Endodermal cell (in vitro differentiated cells): ENCODE measurements around the gene MFSD12. TPM values are rescaled to one million over a fixed set of nuclear protein-coding genes. Genes with fewer than 3 reads are reported as not detected.
"Not testable (repeated sequence)": the region's sequence is repeated elsewhere in the genome, so short reads cannot be mapped to it uniquely, and the experiment has no call there.

ENCODE experiments used
- DNase-seq: peaks from one replicate; pipeline ENCODE4 v3.0.0-alpha.2; 2017
- H3K27ac ChIP-seq: 2 replicates; pipeline ENCODE4 v1.5.1; 2013; ENCODE audit warnings: mild to moderate bottlenecking, low read depth, low read length, moderate library complexity
- H3K27me3 ChIP-seq: 2 replicates; pipeline ENCODE4 v1.6.1; 2013; ENCODE audit warnings: mild to moderate bottlenecking, low read length, moderate library complexity; ENCODE audit not compliant: insufficient read depth, control insufficient read depth, poor library complexity, severe bottlenecking
- H3K36me3 ChIP-seq: 2 replicates; pipeline ENCODE4 v1.7.0; 2013; ENCODE audit warnings: mild to moderate bottlenecking, low read length, moderate library complexity; ENCODE audit not compliant: control insufficient read depth, insufficient read depth
- H3K4me1 ChIP-seq: one replicate; pipeline ENCODE4 v1.7.0; 2013; ENCODE audit warnings: low read length; ENCODE audit not compliant: control insufficient read depth, insufficient read depth
- H3K4me3 ChIP-seq: 2 replicates; pipeline ENCODE4 v1.5.1; 2013; ENCODE audit warnings: mild to moderate bottlenecking, low read length, moderate library complexity
- H3K9ac ChIP-seq: 2 replicates; pipeline ENCODE4 v1.6.1; 2013; ENCODE audit warnings: mild to moderate bottlenecking, low read length, moderate library complexity; ENCODE audit not compliant: poor library complexity, severe bottlenecking; ENCODE audit errors: extremely low read depth
- H3K9me3 ChIP-seq: 2 replicates; pipeline ENCODE4 v1.6.1; 2013; ENCODE audit warnings: mild to moderate bottlenecking, low read length, moderate library complexity; ENCODE audit not compliant: control insufficient read depth
- H3K27ac Mint-ChIP-seq: 2 replicates; pipeline ENCODE4 v1.8.0; 2020; ENCODE audit warnings: mixed read lengths
- H3K27me3 Mint-ChIP-seq: 2 replicates; pipeline ENCODE4 v1.8.0; 2021; ENCODE audit warnings: mild to moderate bottlenecking, mixed read lengths; ENCODE audit not compliant: insufficient read depth
- H3K36me3 Mint-ChIP-seq: 2 replicates; pipeline ENCODE4 v1.8.0; 2020; ENCODE audit warnings: low read depth, mixed read lengths
- H3K4me1 Mint-ChIP-seq: 2 replicates; pipeline ENCODE4 v1.8.0; 2020; ENCODE audit warnings: mixed read lengths
- H3K4me3 Mint-ChIP-seq: 2 replicates; pipeline ENCODE4 v1.8.0; 2020; ENCODE audit warnings: mild to moderate bottlenecking, moderate library complexity, mixed read lengths
- H3K9me3 Mint-ChIP-seq: 2 replicates; pipeline ENCODE4 v1.8.0; 2020; ENCODE audit warnings: mild to moderate bottlenecking, mixed read lengths
- WGBS, 2 experiments: methylation state at CpG; one replicate each; pipeline versions ENCODE4 v1.1.5 to v1.1.7; 2013; ENCODE audit warnings: missing lambda C conversion rate in 2 of 2, mixed read lengths in 1 of 2; ENCODE audit not compliant: insufficient coverage in 1 of 2, insufficient read length in 1 of 2; 5-methylcytosine and 5-hydroxymethylcytosine counted together
- total RNA-seq, 2 donors: library from RNA; stranded (reverse); fragmentation: NEBNext Ultra II Directional in 1 of 2; extraction: Animal tissue kit (Norgen Biotek cat#: 25700) in 1 of 2; gene quantifications; 2 replicates in 1 of 2; 3 replicates in 1 of 2; pipeline ENCODE4 v1.2.1, GENCODE V29; 2021
- TF ChIP-seq, protein P1 (sequence below): fragments of 200-600 bp; sonication (generic); conservative IDR thresholded peaks from 2 replicates; pipeline ENCODE4 v1.5.0; 2021; ENCODE audit warnings: antibody characterized with exemption, mild to moderate bottlenecking

MFSD12 gene
- total RNA-seq, 2 donors from 2014 or later, result 48.2 to 62.4 TPM

DNA sequence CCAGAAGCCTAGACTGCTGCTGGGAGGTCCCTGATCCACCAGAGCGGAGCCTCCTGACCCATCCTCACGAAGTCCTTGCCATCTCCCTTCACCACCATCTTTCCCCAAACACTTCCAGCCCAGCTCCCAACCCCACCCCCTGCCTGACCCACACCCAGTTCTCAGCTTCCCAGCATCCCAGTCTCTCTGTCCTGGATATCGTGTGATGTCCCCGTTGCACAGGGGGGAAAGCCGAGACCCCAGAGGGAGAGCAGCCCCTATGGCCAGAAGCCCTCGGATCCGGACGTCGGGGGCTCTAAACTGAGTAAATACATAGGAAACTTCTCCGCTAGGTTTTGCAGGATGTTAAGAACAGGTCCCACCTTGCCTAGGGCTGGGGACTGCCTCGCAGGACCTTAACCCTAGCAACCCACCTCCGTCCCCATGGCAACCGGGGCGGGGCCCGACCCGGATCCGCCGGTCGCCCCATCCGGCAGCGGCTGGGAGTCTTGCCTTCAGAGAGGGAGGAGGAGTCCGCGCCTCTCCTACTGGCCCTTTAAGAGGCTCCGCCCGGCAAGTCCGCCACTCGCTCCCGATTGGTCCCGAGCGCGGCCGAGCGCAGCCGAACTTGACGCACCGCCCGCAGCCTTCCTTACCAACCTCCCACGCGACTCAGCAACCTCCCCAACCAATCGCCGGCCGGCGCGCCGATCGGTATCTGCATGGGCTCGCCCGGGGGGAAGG, 14.9 kb upstream of the MFSD12 start:
- H3K27me3 ChIP-seq, result peaks cover 8% of the 10 kb centered on the region
- Mint-ChIP-seq H3K4me1 (peaks cover 10% of the 10 kb centered on the region), H3K9me3 (no peaks in the 10 kb centered on the region), H3K36me3 (peaks cover 12% of the 10 kb centered on the region), H3K4me3 (peak overlapping the region; percentile 69), H3K27ac (no peak overlapping the region), H3K27me3 (no peaks in the 10 kb centered on the region)
- WGBS, 2 experiments, result 5 to 8% methylated on average over 17 to 46 of the region's 48 CpGs
- peak overlapping the region; percentile 71 for H3K4me3 ChIP-seq
- DNase-seq, result peak; percentile 100
- no peaks in the 10 kb centered on the region for H3K4me1 ChIP-seq
- peaks cover 8% of the 10 kb centered on the region for H3K36me3 ChIP-seq
- TF ChIP-seq, protein P1, sequence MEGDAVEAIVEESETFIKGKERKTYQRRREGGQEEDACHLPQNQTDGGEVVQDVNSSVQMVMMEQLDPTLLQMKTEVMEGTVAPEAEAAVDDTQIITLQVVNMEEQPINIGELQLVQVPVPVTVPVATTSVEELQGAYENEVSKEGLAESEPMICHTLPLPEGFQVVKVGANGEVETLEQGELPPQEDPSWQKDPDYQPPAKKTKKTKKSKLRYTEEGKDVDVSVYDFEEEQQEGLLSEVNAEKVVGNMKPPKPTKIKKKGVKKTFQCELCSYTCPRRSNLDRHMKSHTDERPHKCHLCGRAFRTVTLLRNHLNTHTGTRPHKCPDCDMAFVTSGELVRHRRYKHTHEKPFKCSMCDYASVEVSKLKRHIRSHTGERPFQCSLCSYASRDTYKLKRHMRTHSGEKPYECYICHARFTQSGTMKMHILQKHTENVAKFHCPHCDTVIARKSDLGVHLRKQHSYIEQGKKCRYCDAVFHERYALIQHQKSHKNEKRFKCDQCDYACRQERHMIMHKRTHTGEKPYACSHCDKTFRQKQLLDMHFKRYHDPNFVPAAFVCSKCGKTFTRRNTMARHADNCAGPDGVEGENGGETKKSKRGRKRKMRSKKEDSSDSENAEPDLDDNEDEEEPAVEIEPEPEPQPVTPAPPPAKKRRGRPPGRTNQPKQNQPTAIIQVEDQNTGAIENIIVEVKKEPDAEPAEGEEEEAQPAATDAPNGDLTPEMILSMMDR, result no peak
- no peak overlapping the region for H3K27ac ChIP-seq
- no peaks in the 10 kb centered on the region for H3K9me3 ChIP-seq
- no peak overlapping the region for H3K9ac ChIP-seq

DNA sequence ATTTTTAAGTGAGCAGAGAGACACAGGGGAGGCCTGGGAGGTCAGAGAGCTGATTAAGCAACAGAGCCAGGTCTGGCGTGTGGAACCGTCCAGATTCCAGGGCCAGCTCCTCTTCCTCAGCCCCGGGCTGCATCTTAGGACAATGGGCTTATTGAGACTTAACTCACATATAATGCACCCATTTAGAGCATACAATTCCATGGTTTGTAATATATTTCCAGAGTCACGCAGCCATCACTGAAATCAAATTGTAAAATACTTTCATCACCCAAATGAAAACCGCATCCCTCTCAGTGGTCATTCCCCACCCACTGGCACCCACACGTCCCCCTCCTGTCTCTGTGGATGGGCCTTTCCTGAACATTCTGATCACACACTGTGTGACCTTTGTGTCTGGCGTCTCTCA, 13.2 kb upstream of the MFSD12 start:
- WGBS, 2 experiments, result 94 to 97% methylated on average over 7 of the region's 7 CpGs
- peaks cover 8% of the 10 kb centered on the region for H3K36me3 ChIP-seq
- H3K9me3 ChIP-seq, result no peaks in the 10 kb centered on the region
- H3K4me1 ChIP-seq, result no peaks in the 10 kb centered on the region
- no peak for DNase-seq
- Mint-ChIP-seq H3K27ac (no peak overlapping the region), H3K9me3 (no peaks in the 10 kb centered on the region), H3K27me3 (peaks cover 2% of the 10 kb centered on the region), H3K4me3 (no peak overlapping the region), H3K4me1 (peaks cover 4% of the 10 kb centered on the region), H3K36me3 (peaks cover 12% of the 10 kb centered on the region)
- H3K4me3 ChIP-seq, result no peak overlapping the region
- TF ChIP-seq, protein P1, result no peak
- no peak overlapping the region for H3K9ac ChIP-seq
- no peaks in the 10 kb centered on the region for H3K27me3 ChIP-seq
- H3K27ac ChIP-seq, result no peak overlapping the region

- not testable (repeated sequence) for H3K27ac Mint-ChIP-seq, DNase-seq, H3K9ac ChIP-seq, H3K27me3 ChIP-seq, H3K9me3 ChIP-seq, H3K9me3 Mint-ChIP-seq, H3K27ac ChIP-seq, H3K36me3 Mint-ChIP-seq, H3K36me3 ChIP-seq, H3K4me1 ChIP-seq, H3K4me3 ChIP-seq, H3K4me3 Mint-ChIP-seq, H3K27me3 Mint-ChIP-seq, H3K4me1 Mint-ChIP-seq
- WGBS, 2 experiments, result 93 to 100% methylated on average over 4 to 11 of the region's 11 CpGs
Observed at GRCh38 chr19:3570042-3570441, 12.7 kb upstream of the MFSD12 start.
